Measurements from ENCODE around the gene LSAMP.

LSAMP gene

GRCh38 chr3:116141724-116142123 is 303.6 kb downstream of the LSAMP start:
- no peak for TF ChIP-seq CTCF (IDR thresholded peaks at IDR 0.05; ENCODE audit: insufficient read depth, low read depth, low read length, missing control alignments)
- DNase-seq (ENCODE audit: low read depth) = no peak
- no peak overlapping the region for H3K4me3 ChIP-seq (ENCODE audit: low read depth, low read length)

- peak; percentile 15 for DNase-seq (ENCODE audit: low read depth)
- TF ChIP-seq CTCF (IDR thresholded peaks at IDR 0.05; ENCODE audit: insufficient read depth, low read depth, low read length, missing control alignments) = peak; percentile 78
- no peak overlapping the region for H3K4me3 ChIP-seq (ENCODE audit: low read depth, low read length)
Measured at GRCh38 chr3:116140100-116140689, 305.1 kb downstream of the LSAMP start.

- no peak overlapping the region for H3K4me3 ChIP-seq (ENCODE audit: low read depth, low read length)
- no peak for DNase-seq (ENCODE audit: low read depth)
Measured at GRCh38 chr3:116139641-116140040, 305.6 kb downstream of the LSAMP start.

GRCh38 chr3:116135457-116136085 is 309.7 kb downstream of the LSAMP start:
- peak; percentile 2 for DNase-seq (ENCODE audit: low read depth)
- no peak overlapping the region for H3K4me3 ChIP-seq (ENCODE audit: low read depth, low read length)
- no peak for TF ChIP-seq CTCF (IDR thresholded peaks at IDR 0.05; ENCODE audit: insufficient read depth, low read depth, low read length, missing control alignments)

More at GRCh38 chr3:116139641-116140040, 305.6 kb downstream of the LSAMP start:
- TF ChIP-seq CTCF (IDR thresholded peaks at IDR 0.05; ENCODE audit: insufficient read depth, low read depth, low read length, missing control alignments) = no peak

GRCh38 chr3:116129187-116129946 is 315.9 kb downstream of the LSAMP start:
- no peak for TF ChIP-seq CTCF (IDR thresholded peaks at IDR 0.05; ENCODE audit: insufficient read depth, low read depth, low read length, missing control alignments)
- no peak overlapping the region for H3K4me3 ChIP-seq (ENCODE audit: low read depth, low read length)
- DNase-seq (ENCODE audit: low read depth) = no peak

GRCh38 chr3:116127464-116127863 is 317.8 kb downstream of the LSAMP start:
- no peak overlapping the region for H3K4me3 ChIP-seq (ENCODE audit: low read depth, low read length)
- DNase-seq (ENCODE audit: low read depth) = no peak
- TF ChIP-seq CTCF (IDR thresholded peaks at IDR 0.05; ENCODE audit: insufficient read depth, low read depth, low read length, missing control alignments) = no peak
